ENCODE results near the gene GSPT2.

- no peak for TF ChIP-seq TAF1 (IDR thresholded peaks at IDR 0.05; ENCODE audit: low read depth)
- no peak for TF ChIP-seq RAD21 (IDR thresholded peaks at IDR 0.05; ENCODE audit: low read depth)
- TF ChIP-seq, protein P1, sequence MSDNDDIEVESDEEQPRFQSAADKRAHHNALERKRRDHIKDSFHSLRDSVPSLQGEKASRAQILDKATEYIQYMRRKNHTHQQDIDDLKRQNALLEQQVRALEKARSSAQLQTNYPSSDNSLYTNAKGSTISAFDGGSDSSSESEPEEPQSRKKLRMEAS (IDR thresholded peaks at IDR 0.05), result no peak
- no peak for TF ChIP-seq CEBPB (IDR thresholded peaks at IDR 0.05)
- no peak for TF ChIP-seq NFIC (IDR thresholded peaks at IDR 0.05)
- no peak for TF ChIP-seq EGR1 (IDR thresholded peaks at IDR 0.05)
Measured at GRCh38 chrX:51743179-51743957, at the start of gene GSPT2.
